ENCODE measurements around the gene PHLDA3. TPM values are rescaled to one million over a fixed set of nuclear protein-coding genes. Genes with fewer than 3 reads are reported as not detected.
"Not testable (repeated sequence)": the region's sequence is repeated elsewhere in the genome, so short reads cannot be mapped to it uniquely, and the experiment has no call there.

PHLDA3 gene
- total RNA-seq, 1 donor from 2014 or later, result 17.3 TPM

DNA sequence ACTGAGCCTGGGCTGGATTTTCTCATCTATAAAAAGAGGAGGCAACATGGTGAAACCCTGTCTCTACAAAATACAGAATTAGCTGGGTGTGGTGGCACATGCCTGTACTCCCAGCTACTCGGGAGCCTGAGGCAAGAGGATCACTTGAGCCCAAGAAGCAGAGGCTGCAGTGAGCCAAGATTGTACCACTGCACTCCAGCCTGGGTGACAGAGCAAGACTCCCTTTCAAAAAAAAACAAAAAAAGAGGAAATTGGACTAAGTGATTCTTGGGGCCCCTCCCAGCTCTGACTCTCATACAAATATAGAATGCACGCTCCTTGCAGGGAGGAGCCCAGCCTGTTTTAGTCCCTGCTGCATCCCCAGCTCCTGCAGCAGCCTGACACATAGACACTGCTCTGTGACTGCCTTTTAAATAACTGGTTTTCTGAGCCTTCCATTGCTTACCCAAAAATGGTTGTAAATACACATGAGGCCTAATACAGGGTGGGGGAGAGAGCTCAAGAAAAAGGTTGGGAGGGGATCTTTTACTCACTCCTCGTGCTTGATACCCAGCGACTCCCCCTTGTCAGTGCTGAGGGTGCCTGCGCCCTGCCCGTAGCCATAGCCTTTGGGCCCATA is 20.8 kb upstream of the PHLDA3 start:
- Mint-ChIP-seq H3K9me3 (no peaks in the 10 kb centered on the region), H3K4me1 (ENCODE audit: low read depth) (peaks cover 8% of the 10 kb centered on the region), H3K36me3 (ENCODE audit: low read depth) (peaks cover 31% of the 10 kb centered on the region), H3K27me3 (ENCODE audit: insufficient read depth) (no peaks in the 10 kb centered on the region), H3K4me3 (no peak overlapping the region), H3K27ac (no peak overlapping the region)
- DNase-seq (ENCODE audit: low spot score), result no peak
- intact Hi-C loops (cut with micrococcal nuclease), result no loop called here

DNA sequence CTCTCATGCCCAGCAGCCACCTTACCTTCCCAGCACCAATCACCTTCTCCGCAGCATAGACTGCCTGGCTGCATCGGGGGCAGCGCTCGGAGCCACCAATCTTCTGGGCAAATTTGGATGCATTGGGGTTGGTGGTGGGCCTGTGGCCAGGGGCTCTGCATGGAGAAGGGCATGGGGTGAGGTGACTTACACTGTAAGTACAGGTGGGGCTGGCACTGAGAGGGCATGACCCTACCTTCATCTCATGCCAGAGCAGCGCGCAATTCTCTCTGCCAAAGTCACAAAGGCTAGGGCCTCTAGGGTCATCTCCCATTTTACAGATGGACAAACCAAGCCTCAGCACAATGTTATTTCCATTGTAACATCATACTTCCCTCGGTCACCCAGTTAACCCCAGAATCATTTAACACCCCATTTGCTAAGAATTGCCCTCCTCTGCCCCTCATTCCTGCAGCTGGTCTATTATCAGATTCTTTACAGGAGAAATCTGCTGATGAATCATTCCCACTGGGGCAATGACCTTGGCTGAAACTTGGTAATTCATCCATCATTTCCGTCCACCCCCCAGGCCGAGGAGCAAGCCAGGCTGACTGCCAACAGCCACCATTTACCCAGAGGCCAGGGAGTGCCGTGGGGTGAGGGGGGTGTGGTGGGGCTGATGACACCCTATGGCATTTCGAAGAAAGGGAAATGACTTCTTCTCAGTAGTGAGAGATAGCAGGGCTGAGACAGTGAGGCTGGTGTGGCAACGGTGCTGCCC is 20.0 kb upstream of the PHLDA3 start:
- Mint-ChIP-seq H3K9me3 (no peaks in the 10 kb centered on the region), H3K27ac (no peak overlapping the region), H3K4me3 (no peak overlapping the region), H3K27me3 (ENCODE audit: insufficient read depth) (no peaks in the 10 kb centered on the region), H3K4me1 (ENCODE audit: low read depth) (peaks cover 8% of the 10 kb centered on the region), H3K36me3 (ENCODE audit: low read depth) (peaks cover 24% of the 10 kb centered on the region)
- no peak for DNase-seq (ENCODE audit: low spot score)
- intact Hi-C loops (cut with micrococcal nuclease), result no loop called here

DNA sequence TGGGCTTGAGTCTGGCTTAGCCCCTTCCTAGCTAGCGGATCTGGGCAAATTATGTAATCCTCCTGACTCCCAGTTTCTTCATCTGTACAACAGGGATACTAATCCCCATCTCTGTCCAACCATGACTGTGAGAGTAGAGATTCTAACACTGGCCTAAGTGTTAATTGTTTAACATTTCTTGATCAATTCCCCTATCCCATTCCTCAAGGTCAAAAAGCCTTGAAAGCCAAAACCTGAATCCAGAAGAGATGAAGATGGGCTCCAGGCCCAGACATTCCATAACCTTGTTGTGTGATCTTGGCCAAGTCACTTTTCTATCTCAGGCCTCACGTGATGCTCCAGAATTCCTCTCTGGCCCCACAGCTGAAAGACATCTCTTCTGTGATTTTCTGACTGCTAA is 18.8 kb upstream of the PHLDA3 start:
- H3K4me1 Mint-ChIP-seq (ENCODE audit: low read depth), result peaks cover 8% of the 10 kb centered on the region
- H3K9me3 Mint-ChIP-seq, result no peaks in the 10 kb centered on the region
- intact Hi-C loops (cut with micrococcal nuclease), result no loop called here
- no peak for DNase-seq (ENCODE audit: low spot score)
- peaks cover 18% of the 10 kb centered on the region for H3K36me3 Mint-ChIP-seq (ENCODE audit: low read depth)
- no peaks in the 10 kb centered on the region for H3K27me3 Mint-ChIP-seq (ENCODE audit: insufficient read depth)
- H3K4me3 Mint-ChIP-seq, result no peak overlapping the region
- H3K27ac Mint-ChIP-seq, result no peak overlapping the region

DNA sequence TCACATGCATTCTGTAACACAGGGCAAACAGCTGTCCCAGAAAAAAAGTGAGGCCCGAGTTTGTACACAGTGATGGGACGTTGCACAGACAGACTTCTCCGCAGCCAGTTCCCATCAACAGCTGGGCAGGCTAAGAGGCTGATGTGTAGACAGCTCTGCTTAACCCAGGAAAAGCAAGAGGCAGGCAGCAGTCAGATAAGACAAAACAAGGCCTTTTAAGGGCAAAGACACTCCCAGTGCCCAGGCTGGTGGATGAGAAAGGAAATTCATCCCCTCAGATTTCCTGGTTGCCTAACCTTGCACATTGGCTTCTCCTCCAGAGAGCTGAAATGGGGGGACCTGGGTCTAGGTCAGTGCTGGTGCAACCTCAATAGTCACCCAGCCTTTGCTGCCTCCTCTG is 17.2 kb upstream of the PHLDA3 start:
- Mint-ChIP-seq H3K36me3 (ENCODE audit: low read depth) (peaks cover 18% of the 10 kb centered on the region), H3K27ac (no peak overlapping the region), H3K27me3 (ENCODE audit: insufficient read depth) (peaks cover 3% of the 10 kb centered on the region), H3K4me1 (ENCODE audit: low read depth) (peaks cover 15% of the 10 kb centered on the region), H3K9me3 (no peaks in the 10 kb centered on the region), H3K4me3 (no peak overlapping the region)
- intact Hi-C loops (cut with micrococcal nuclease), result no loop called here
- DNase-seq (ENCODE audit: low spot score), result no peak

DNA sequence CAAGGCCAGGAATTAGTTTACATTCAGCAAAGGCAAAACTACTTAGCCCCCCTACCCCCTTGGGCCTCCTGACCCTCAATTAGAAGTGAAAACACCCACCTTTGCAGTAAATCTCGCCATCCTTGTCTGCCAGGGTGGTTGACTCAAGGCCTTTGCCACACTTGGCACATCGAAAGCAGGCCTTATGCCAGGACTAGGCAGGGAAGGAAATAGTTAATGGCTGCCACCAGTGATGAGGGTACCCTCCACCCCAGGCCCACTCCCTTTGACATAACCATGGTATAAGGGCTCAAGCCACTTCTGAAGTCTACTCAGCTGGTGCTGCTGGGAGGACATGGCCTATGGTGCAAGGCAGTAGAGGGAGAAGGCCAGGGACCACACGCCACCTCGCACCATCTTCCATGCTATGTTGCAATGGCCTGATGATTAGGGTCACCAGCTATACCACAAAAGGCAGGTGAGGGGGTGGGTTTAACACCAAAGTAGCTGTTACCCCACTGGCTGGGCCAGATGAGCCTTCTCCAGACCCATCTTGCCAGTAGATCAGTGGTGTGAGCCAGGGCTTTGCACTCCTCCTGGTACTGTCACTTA is 16.3 kb upstream of the PHLDA3 start:
- Mint-ChIP-seq H3K4me3 (no peak overlapping the region), H3K27ac (no peak overlapping the region), H3K4me1 (ENCODE audit: low read depth) (peaks cover 21% of the 10 kb centered on the region), H3K27me3 (ENCODE audit: insufficient read depth) (peaks cover 7% of the 10 kb centered on the region), H3K36me3 (ENCODE audit: low read depth) (peaks cover 13% of the 10 kb centered on the region), H3K9me3 (no peaks in the 10 kb centered on the region)
- intact Hi-C loops (cut with micrococcal nuclease), result no loop called here
- no peak for DNase-seq (ENCODE audit: low spot score)

DNA sequence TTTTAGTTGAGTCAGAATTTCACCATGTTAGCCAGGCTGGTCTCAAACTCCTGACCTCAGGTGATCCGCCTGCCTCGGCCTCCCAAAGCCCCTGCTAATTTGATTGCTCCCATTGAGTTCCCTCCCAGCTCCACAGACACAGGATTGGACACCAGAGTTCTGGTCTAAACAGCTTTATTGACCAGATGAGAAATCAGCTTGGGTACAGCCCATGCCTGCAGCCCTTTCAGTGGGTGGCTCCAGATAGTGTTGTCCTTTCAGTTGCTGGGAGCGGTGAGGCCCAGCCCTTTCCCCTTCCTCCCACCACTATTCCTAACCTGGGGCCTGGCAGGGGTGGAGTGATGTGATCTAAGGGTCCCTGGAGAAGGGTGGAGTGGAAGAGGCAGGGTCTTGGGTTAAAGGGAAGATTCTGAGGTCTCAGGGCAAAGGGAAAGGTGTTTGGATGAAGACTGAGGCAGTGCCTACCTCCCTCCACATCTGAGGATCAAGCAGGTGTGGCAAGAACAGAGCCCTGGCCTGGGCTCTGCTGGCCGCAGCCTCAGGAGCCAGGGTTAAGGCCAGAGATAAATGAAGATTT is 14.5 kb upstream of the PHLDA3 start:
- no peaks in the 10 kb centered on the region for H3K9me3 Mint-ChIP-seq
- DNase-seq (ENCODE audit: low spot score), result no peak
- no peak overlapping the region for H3K27ac Mint-ChIP-seq
- H3K4me1 Mint-ChIP-seq (ENCODE audit: low read depth), result peaks cover 27% of the 10 kb centered on the region
- peaks cover 9% of the 10 kb centered on the region for H3K27me3 Mint-ChIP-seq (ENCODE audit: insufficient read depth)
- intact Hi-C loops (cut with micrococcal nuclease), result loop anchor here (5.0 kb wide), 1 partner anchor 219 kb away; no protein-coding TSS in a partner anchor
- H3K36me3 Mint-ChIP-seq (ENCODE audit: low read depth), result peaks cover 10% of the 10 kb centered on the region
- H3K4me3 Mint-ChIP-seq, result no peak overlapping the region

DNA sequence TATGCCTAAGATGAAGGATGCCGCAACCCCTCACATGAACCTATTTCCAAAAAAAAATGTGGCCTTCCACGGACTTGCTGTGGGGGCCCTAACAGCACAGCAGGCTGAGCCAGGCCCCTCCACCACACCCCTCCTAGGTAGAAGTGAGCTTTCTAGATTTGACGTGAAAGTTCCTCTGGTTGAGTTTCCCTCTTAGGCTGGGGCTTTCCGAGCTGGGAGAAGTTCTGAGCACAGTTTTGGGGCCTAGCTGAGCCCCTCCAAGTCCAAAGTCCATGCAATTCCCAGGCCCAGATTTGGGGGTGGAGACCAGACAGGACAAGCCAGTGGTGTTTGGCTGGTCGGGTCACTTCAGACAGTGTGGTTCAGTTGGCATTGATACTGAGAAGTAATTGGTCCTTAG is 13.8 kb upstream of the PHLDA3 start:
- no peak overlapping the region for H3K27ac Mint-ChIP-seq
- H3K4me1 Mint-ChIP-seq (ENCODE audit: low read depth), result peaks cover 27% of the 10 kb centered on the region
- intact Hi-C loops (cut with micrococcal nuclease), result loop anchor here (1.0 to 5.0 kb wide), 4 partner anchors 25 to 220 kb away; partner anchors contain the start of gene CSRP1
- no peak overlapping the region for H3K4me3 Mint-ChIP-seq
- no peaks in the 10 kb centered on the region for H3K9me3 Mint-ChIP-seq
- no peak for DNase-seq (ENCODE audit: low spot score)
- peaks cover 9% of the 10 kb centered on the region for H3K27me3 Mint-ChIP-seq (ENCODE audit: insufficient read depth)
- H3K36me3 Mint-ChIP-seq (ENCODE audit: low read depth), result peaks cover 6% of the 10 kb centered on the region

DNA sequence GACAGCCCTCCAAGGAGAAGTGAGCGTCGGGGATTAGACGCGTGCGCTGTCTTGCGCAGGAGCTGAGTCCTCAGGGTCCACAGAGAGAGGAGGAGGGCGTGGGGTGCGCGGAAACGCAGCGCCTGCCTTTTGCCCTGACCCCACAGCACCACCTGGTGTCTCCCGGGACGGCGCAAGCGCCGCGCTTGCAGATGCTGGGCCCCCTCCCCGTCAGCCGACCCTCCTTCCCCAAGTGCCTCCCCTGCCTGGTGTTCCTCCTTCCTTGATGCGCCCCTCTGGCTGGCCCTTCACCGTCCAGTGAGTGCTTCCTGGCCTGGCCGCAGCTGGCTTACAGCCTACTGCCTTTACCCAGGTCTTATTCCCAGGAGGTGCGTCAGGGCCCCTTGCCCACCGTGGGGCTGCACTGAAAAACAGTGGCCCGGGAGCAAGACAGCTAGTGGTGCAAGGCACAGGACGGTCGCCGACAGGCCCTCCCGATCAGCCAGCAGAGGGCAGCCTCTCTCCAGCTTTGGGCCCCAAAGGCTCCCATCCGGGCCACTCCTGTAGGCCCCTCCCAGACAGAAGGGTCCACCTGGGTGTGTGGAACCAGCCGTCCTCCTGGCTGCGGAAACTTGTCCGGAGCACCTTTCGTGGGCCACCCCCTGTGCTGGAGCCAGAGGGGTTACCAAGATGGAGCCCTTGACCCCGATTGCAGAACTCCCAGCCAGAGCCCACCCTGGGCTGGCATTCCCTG is 12.9 kb upstream of the PHLDA3 start:
- Mint-ChIP-seq H3K9me3 (no peaks in the 10 kb centered on the region), H3K27ac (no peak overlapping the region), H3K27me3 (ENCODE audit: insufficient read depth) (peaks cover 13% of the 10 kb centered on the region), H3K4me1 (ENCODE audit: low read depth) (peaks cover 26% of the 10 kb centered on the region), H3K36me3 (ENCODE audit: low read depth) (peaks cover 6% of the 10 kb centered on the region), H3K4me3 (peak overlapping the region; percentile 76)
- intact Hi-C loops (cut with micrococcal nuclease), result loop anchor here (1.0 to 5.0 kb wide), 5 partner anchors 25 to 220 kb away; partner anchors contain the start of gene CSRP1
- DNase-seq (ENCODE audit: low spot score), result peak; percentile 71

DNA sequence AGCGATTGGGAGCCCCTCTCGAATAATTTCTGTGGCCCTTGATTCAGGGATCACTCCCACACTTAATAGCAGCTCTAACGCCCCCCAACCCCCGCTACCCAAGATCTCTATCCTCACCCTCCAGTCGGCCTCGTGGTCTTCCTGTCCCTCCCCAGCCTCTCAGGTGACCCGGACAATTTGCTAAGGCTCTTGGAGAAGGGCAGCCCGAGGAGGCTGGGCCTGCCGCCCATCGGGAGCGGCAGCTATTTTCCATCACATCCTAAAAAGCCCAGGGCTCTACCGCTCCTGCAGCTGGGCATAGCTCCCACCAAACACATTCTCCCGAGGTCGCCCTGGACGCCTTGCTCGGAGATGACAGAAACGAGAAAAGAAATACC is 12.0 kb upstream of the PHLDA3 start:
- Mint-ChIP-seq H3K36me3 (ENCODE audit: low read depth) (peaks cover 6% of the 10 kb centered on the region), H3K9me3 (no peaks in the 10 kb centered on the region), H3K4me3 (peak overlapping the region; percentile 76), H3K27me3 (ENCODE audit: insufficient read depth) (peaks cover 18% of the 10 kb centered on the region), H3K27ac (no peak overlapping the region), H3K4me1 (ENCODE audit: low read depth) (peaks cover 26% of the 10 kb centered on the region)
- DNase-seq (ENCODE audit: low spot score), result no peak
- intact Hi-C loops (cut with micrococcal nuclease), result loop anchor here (1.0 to 5.0 kb wide), 2 partner anchors 33 to 221 kb away; no protein-coding TSS in a partner anchor

DNA sequence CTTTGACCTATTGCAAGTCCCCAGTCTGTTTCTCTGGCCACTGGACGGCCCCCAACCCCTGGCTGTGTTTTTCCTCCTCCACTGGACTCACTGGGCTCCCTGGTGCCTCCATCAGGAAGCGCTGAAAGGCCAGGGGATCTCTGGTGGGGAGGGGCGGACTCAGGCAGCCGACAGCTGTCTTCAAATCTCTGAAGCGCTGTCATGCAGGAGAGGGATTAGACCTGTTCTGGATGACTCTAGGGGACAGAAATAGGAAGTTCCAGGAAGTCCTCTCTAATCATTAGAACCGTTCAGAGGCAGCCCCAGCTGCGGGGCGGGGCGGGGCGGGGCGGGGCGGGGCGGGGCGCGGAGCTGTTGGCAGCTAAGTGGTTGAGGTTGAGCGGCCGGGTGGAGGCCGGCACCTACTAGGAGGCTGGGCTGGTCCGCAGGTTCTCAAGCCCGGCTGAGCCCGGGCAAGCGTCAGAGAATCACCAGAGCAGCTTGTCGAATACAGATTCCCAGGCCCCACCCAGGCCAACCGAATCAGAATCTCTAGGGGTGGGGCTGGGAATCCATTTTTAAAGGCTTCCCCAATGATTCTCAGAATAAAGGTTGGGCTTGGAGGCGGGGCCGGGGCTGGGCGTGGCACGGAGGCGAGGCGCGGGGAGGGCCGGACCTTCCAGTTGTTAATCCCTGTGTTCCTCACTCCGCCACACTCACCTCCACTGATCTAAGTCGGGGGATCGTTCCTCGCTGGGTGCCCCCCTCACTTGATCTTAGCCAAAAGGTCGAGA is 11.4 kb upstream of the PHLDA3 start:
- H3K27ac Mint-ChIP-seq, result no peak overlapping the region
- intact Hi-C loops (cut with micrococcal nuclease), result loop anchor here (1.0 to 5.0 kb wide), 4 partner anchors 11 to 222 kb away; partner anchors contain the start of gene PHLDA3
- peaks cover 27% of the 10 kb centered on the region for H3K4me1 Mint-ChIP-seq (ENCODE audit: low read depth)
- peaks cover 18% of the 10 kb centered on the region for H3K27me3 Mint-ChIP-seq (ENCODE audit: insufficient read depth)
- peaks cover 2% of the 10 kb centered on the region for H3K36me3 Mint-ChIP-seq (ENCODE audit: low read depth)
- H3K9me3 Mint-ChIP-seq, result no peaks in the 10 kb centered on the region
- peak; percentile 69 for DNase-seq (ENCODE audit: low spot score)
- H3K4me3 Mint-ChIP-seq, result peak overlapping the region; percentile 76

DNA sequence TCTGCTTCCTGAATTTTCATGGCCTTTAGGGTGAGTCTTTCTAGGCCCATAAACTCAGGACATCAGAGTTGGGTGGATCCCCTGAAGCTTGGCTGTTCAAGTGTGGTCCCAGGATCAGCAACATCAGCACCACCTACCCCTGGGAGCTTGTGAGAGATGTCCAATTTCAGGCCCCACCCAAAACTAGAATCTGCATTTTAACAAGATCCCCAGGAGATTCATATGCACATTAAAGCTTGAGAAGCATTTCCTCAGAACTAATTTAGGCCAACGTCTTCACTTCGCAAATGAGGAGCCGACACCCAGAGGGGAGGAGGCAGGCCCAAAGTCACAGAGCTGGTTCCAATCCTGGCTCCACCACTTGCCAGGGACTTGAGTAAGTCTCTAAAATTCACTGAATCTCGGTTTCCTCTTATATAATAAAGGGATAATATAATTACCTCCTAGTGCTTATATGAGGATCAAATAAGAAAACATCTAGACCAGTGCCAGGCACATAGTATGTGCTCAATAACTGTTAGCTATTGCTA is 10.3 kb upstream of the PHLDA3 start:
- Mint-ChIP-seq H3K27me3 (ENCODE audit: insufficient read depth) (peaks cover 21% of the 10 kb centered on the region), H3K9me3 (no peaks in the 10 kb centered on the region), H3K4me1 (ENCODE audit: low read depth) (peaks cover 27% of the 10 kb centered on the region), H3K4me3 (no peak overlapping the region), H3K36me3 (ENCODE audit: low read depth) (peaks cover 2% of the 10 kb centered on the region), H3K27ac (no peak overlapping the region)
- DNase-seq (ENCODE audit: low spot score), result no peak
- intact Hi-C loops (cut with micrococcal nuclease), result no loop called here

DNA sequence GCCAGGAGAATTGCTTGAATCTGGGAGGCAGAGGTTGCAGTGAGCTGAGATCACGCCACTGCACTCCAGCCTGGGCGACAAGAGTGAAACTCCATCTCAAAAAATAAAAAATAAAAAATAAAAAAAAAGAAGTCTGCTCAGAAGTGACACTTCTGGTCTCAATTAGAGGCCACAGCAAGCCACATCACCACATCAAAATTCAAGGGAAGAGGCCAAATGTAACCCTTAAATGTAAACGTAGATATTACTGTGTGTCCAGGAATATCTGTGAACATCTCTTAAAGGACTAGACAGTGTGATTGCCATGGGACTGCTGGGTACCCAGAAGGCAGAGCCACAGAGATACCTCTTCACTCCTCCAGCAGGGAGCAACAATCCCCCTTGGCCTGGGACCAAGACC is 9.7 kb upstream of the PHLDA3 start:
- H3K4me1 Mint-ChIP-seq (ENCODE audit: low read depth), result peaks cover 27% of the 10 kb centered on the region
- DNase-seq (ENCODE audit: low spot score); H3K4me3 Mint-ChIP-seq; H3K27ac Mint-ChIP-seq; intact Hi-C loops (cut with micrococcal nuclease); H3K36me3 Mint-ChIP-seq (ENCODE audit: low read depth); H3K9me3 Mint-ChIP-seq: not testable (repeated sequence)
- H3K27me3 Mint-ChIP-seq (ENCODE audit: insufficient read depth), result peaks cover 24% of the 10 kb centered on the region

Measured in activated T-helper 1 cell treated with anti-CD3 and anti-CD28 coated beads, Interleukin-12 subunit alpha, Interleukin-12 subunit beta, Interleukin-2, Interleukin-4 antibody, amounts not matched to agents 30 ng/mL and 10 ng/mL and 1 ng/mL, durations not matched to agents 14 hours and 24 hours and 36 hours (primary cell).